GM21381 (cell line): ENCODE results near the gene RBPMS2.

Source experiments
- ATAC-seq: cut with Tn5 transposase; IDR thresholded peaks from one replicate; pipeline ENCODE4 v1.9.1; 2021; ENCODE audit warnings: mild to moderate bottlenecking, moderate library complexity; ENCODE audit not compliant: unreplicated experiment

Gene RBPMS2

GRCh38 chr15:64696481-64696880 is 78.9 kb downstream of the RBPMS2 start:
- no peak for ATAC-seq

- no peak for ATAC-seq
These were observed 79.8 kb downstream of the RBPMS2 start for GRCh38 chr15:64695561-64695992.

GRCh38 chr15:64694816-64695215 is 80.6 kb downstream of the RBPMS2 start:
- no peak for ATAC-seq

- ATAC-seq: no peak
These were observed 82.3 kb downstream of the RBPMS2 start for GRCh38 chr15:64693134-64693533.

GRCh38 chr15:64691896-64692565 is 83.4 kb downstream of the RBPMS2 start:
- ATAC-seq: no peak

GRCh38 chr15:64690578-64691296 is 84.7 kb downstream of the RBPMS2 start:
- ATAC-seq: no peak

- ATAC-seq: no peak
These were observed 85.4 kb downstream of the RBPMS2 start for GRCh38 chr15:64690008-64690407.
